GM19239 (cell line): ENCODE results near the gene ALDH1L2.

Experiments used
- DNase-seq: peaks from one replicate; pipeline ENCODE4 v3.0.0; 2011; ENCODE audit warnings: low spot score; ENCODE audit not compliant: insufficient read length
- FAIRE-seq: peaks from 2 replicates; lab custom pipeline; 2011; peaks lifted over from hg19 to GRCh38; lab: Jason Lieb, UNC

ALDH1L2 gene

DNA sequence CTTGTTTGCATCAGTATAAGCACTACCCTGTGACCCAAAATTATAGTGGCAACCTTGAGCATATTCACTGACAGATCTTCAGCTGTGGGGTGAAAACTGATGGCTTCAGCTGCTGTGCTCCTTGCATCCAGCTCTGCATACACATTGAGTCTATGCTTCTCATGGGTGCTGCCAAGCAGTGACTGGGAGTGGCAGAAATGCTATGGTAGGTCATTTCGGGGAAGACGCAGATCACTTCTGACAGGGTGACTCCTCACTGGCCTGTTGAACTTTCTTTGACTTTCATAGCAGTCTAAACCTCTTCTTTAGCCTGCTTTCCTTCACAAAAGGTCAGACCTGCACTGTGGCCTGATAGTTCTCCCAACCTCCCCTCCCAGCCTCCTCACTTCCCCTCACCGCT is 5.6 kb upstream of the ALDH1L2 start:
- DNase-seq: no peak
- FAIRE-seq: no peak

DNA sequence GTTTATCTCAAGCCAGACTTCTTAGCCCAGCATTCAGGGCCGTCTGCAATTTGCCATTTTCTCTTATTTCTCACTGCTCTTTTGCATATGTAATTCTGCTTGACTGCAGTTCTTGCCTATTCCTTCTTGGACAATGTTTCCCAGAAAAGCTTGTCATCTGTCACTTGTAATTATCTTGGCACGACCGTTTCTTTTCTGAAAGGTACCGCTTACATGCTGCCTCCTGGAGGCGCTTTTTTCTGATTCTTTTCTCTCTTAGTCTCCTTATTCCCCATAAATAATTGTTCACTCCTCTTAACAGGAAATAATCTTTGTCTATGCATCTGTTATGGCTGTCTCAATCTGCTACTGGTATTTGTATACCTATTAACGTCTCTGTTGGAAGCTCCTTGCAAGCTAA is 1.2 kb upstream of the ALDH1L2 start:
- DNase-seq (no peak), FAIRE-seq (no peak)

DNA sequence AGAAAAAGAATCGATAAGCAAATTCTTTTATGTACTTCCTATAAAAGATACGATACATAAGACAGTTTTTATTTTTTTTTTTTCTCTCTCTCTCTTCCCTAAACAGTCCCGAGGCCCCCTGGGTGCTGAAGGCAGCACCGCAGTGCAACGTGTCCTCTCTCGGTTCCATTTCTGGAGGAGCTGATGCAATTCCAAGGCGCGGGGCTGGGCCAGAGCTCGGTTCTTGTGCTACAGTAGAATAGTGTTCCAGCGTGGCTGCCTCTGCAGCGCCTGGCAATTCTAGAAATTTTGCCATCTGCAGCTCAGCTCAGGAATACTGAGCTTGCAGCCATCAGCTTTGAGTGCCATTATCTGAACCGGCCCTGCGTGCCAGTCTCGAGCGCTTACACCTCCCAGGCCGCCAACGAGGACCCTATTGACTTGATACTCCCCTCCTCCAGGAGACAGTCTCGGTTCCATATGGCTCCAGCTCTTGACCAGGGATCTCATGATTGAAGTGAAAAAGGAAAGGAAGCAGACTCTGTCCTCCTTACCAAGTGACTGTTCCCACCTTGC is 630 bp downstream of the ALDH1L2 start:
- DNase-seq: no peak
- FAIRE-seq: peak; percentile 23

DNA sequence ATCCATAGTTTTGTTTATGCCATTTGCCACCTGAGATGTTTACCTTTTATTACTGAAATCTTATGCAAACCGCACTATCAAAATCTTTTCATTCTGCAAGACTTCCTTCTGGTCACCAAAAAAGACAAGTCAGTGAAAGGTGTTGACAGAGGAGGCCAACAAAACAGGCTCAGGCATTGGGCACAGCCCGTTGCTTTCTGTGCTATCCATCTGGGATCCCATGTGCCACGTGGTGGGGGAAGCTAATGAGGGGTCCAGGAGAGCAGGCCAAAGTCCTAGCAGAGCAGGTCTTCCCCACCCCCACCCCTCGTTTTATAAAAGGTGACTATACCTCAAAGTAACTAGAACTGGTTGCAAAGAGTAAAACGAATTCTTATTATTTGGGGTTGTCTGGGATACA is 1.2 kb downstream of the ALDH1L2 start:
- DNase-seq: no peak
- no peak for FAIRE-seq

DNA sequence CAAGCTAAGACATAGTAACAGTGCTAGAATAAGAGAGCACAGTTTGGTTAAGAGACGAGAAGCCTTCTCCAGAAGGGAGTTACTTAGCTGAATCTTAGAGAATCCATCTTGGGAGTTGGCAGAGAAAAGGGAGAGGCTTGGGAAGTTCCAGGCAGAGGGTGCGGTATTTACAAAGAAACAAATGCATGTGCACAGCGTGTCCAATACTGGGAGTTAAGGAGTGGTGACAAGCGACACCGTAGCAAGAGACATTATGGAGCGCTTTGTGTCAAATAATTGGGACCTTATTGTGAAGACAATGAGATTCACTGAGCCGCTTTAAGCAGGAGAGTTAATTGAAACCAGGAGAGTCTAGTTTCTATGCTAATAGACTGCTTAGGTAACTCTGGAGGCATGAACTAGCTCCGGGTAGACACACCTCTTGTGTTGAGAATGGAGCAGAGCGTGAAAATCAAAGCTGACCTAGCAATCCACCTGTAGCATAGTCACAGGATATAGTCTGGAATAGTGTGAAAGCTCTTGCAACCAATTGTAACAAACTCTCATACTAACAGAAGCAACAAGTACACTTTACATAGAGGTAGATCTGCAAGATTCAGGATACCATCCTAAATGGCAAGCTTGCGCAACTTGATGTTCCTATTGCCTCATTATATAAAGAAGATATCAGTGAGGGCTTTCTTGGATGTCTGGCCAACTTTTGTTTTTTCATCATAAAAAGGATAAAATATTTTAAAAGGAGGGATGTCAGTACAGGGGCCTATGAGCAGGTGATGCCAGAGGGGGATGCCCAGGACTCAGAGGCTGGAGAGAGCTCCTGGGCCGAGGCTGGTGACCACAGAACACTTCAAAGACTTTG is 5.3 kb downstream of the ALDH1L2 start:
- DNase-seq (no peak), FAIRE-seq (no peak)

DNA sequence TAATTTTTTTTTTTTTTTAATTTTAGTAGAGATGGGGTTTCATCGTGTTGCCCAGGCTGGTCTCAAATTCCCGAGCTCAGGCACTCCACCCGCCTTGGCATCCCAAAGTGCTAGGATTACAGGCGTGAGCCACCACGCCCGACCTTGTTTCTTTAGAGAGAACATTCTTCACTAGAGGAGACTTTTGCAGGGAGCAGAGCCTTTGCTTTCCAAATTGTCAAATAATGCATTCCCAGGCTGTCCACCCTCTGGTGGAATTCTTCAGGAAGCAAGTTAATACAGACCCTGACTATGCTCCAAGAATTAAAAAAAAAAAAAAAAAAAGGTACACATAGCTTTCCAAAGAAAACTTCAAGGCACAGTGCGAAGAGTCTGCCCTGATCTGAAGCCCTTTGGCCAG is 6.8 kb downstream of the ALDH1L2 start:
- DNase-seq (no peak), FAIRE-seq (no peak)

DNA sequence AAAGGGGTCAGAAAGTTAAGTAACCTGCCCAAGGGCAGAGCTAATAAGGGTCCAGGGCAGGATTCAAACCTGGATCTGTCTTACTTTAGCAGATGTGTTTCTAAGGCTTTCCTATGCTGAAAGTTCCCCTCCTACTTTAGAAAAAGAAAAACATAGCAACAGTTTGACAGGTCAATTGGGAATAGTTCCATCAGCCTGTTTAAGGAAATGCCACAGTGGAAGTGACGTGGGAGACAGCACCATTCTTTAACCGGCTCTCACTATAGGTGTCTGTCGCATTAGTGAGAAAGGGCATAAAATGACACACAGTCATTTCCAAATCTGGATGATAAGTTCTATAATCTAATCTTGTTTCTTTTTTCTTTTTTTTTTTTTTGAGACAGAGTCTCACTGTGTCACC is 7.3 kb downstream of the ALDH1L2 start:
- no peak for FAIRE-seq

DNA sequence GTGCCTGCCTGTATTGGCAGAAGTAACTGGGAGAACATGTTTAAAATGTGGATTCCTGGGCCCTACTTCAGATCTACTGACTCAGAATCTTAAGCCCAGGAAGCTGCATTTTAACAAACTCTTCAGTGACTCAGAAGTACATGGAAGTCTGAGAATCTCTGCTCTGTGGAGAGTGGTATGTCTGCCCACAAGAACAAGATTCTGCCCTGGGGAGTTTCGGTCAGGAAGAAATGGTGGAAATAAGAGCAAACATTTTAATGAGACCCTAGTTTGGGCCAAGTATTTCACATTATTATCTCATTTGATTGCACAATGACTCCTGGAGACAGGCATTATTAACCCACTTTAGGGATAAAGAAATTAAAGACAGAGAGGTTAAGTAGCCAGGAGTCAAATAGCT is 8.2 kb downstream of the ALDH1L2 start:
- no peak for FAIRE-seq
- DNase-seq: no peak

More for the DNA sequence above, 7.3 kb downstream of the ALDH1L2 start:
- DNase-seq: no peak

DNA sequence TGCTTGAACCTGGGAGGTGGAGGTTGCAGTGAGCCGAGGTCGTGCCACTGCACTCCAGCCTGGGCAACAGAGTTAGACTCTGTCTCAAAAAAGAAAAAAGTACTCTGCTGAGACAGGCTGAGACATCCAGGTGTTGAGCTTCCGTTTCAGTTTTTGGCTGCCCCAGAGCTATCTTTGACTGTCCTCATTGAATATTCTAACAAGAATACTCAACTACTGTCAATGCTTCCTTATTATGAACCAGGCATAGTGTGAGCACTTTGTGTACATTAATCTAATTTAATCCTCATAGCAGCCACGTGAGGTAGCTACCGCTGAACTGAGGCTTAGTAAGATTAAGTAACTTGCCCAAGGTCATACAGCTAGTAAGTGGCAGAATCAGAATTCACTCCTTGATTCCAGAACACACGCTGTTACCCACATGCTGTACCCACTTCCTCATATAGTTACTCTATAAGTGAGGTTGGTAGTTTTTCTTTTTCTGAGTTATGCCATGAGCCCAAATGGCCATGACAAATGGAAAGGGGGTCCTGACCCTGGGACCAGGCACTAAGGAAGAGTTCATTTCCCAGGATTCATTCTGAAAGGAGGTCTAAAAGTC is 11.3 kb downstream of the ALDH1L2 start:
- DNase-seq (no peak), FAIRE-seq (peak; percentile 18)

DNA sequence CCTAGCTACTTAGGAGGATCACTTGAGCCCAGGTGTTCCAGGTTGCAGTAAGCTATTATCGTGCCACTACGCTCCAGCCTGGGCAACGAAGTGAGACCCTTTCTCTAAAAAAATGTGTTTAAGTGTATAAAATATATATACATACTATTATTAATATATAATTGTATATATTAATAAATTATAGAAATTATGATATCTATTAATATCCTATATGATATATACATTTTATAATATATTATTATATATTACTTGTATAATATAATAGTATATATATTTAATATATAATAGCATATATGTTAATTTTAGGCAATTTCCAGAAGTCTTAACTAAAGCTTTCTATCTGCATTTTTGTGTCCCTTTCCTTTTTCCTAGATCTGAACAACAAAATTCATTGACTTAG is 12.3 kb downstream of the ALDH1L2 start:
- DNase-seq (no peak), FAIRE-seq (no peak)

DNA sequence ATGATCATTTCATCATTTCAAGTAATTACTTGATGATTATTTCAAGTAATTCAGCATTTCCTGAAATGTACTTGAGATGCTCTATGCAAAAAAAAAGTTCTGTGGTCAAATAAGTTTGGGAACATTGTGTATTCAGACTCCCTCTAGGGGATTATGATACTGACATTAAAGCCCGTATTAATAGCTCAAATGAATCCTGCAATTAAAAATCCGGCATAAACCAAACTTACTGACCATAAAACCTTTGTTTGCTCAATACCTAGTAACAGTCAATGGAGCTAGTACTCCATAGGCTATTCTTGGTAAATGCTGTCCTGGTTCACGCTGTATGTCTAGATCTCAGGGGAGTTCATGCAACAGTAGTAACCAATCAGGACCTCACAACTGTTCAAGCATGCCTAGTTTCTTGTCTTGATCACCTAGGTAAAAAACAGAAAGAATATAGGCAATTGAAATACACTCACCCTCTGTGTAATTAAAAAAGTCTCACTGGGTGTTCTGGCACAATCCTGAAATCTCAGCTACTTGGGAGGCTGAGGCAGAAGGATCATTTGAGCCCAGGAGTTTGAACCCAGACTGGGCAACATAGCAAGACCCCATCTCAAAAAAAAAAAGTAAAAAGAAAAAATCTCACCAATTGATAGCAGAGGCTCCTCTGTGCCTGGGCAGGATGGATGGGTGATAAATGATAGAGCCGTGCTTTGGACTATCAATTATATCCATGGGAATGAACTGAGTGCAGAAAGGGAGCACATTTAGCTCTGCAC is 14.1 kb downstream of the ALDH1L2 start:
- FAIRE-seq (no peak), DNase-seq (no peak)

DNA sequence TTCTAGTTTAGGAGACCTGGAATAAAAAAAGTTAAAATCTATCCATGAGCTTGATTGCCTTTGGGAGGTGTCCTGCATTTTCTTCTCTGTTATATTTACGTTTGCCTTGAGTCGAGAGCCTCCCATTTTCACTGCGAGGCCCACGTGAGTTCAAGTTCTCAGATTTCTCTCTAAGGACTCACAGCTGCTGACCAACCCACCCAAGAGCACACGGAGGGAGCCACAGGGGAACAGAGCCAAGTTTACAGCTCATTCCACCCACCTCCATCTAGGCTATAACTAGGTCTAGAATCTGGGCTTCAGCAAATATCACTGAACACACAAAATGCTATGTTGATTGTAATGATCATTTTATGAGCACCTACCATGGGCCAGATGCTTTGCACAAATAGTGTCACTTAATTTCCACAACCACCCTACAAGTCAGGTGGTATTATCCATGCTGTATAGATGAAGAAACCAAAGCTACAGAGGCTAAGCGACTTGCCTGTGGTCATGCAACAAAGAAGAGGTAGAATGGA is 16.7 kb downstream of the ALDH1L2 start:
- no peak for DNase-seq
- no peak for FAIRE-seq

DNA sequence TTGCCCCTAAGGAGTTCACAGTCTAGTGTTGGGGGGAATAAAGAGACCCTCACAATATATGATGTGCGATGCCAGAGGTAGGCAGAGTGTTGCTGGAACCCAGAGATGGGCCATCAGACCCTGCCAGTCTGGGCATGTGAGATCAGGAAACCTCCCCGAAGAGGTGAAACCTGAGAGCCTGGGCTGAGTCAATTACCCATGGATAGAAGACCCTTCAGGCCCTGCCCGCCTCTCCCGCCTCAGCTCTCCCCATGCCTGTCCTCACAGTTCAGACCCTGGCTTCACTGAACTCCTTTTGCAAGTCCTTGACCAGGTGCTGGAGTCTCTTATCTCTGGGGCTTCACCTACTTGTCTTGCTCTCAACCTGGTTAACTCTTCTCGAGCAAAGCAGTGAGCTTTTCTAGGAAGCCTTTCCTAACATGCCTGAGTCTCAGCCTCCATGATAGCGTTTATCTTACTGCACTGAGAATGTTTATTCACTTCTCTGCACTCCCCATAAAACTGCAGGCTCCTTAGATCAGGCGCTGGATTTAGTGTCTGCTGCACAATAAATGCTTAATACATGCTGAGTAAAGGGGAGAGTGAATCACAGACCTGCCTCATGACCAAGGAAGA is 19.6 kb downstream of the ALDH1L2 start:
- no peak for FAIRE-seq
- no peak for DNase-seq

DNA sequence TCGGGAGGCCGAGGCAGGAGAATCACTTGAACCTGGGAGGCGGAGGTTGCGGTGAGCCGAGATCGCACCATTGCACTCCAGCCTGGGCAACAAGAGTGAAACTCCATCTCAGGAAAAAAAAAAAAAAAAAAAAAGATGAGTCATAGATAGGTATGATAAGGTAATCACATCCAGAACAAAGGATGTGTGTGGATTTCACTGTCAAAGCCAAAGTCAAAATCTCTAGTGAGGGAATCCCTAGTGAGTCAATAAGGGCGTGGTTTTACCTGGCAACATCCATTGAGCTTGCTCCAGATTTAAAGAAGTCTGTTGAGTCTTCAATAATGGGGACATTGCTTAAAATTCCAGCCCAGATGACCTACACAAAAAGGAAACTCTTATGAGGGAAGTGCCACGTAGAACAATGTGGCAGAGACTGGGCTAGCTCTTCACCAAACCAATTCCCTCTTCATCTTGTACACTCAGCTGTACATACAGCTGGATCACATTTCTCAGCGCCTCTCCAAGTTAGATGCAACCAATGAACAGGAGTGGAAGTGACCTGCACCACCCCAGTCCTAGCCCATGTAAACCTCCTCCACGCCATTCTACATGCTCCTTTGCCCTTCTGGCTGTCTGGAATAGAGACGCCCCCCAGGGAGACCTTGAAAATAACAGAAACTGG is 23.4 kb downstream of the ALDH1L2 start:
- FAIRE-seq (peak; percentile 33), DNase-seq (no peak)

DNA sequence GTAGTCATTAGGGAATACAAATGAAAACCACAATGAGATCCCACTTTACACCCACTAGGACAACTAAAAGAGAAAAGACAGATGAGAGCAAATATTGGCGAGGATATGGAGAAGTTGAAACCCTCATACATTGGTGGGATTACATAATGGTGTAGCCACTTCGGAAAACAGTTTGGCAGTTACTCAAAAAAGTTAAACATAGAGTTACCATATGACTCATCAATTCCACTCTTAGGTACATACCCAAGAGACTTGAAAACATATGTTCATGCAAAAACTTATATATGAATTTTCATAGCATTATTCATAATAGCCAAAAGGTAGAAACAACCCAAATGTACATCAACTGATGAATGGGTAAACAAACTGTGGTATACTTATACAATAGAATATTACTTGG is 27.1 kb downstream of the ALDH1L2 start:
- no peak for FAIRE-seq
- no peak for DNase-seq

DNA sequence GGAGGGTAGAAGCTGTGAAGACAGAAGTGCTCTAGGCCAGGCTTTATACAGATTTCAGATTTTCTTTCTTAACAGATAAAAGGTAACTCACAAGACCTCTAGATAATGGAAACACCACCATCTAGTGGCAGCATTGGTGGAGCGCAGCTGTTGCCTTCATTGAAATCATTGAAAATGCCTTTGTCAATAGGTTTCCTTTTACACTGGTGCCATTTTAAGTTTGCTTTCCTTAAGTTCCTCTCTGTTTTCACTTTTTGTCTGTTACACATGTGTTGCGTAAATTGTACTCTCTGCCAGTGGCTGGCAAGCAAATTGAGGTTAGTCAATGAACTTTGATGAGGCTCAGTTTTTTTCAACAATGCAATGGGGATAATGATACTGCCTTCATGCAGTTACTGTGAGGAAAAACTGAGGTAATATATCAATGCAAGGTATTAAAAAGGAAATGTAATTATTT is 31.1 kb downstream of the ALDH1L2 start:
- FAIRE-seq (peak; percentile 97), DNase-seq (peak; percentile 23)

DNA sequence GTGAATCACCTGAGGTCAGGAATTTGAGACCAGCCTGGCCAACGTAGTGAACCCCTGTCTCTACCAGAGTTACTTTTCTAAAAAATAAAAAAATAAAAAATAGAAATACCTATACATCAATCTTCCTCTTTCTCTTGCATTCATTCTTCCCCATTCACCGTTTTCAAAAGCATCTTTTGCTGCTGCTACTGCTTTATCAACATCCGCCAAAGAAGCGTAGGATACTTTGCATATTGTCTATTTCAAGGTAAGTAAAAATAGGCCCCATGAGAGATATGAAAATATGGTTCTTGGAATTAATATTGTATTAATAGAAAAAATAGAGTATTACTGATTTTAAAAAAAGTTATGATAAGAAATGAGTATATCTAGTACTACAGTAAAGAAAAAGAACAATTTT is 32.3 kb downstream of the ALDH1L2 start:
- FAIRE-seq (peak; percentile 14), DNase-seq (no peak)

DNA sequence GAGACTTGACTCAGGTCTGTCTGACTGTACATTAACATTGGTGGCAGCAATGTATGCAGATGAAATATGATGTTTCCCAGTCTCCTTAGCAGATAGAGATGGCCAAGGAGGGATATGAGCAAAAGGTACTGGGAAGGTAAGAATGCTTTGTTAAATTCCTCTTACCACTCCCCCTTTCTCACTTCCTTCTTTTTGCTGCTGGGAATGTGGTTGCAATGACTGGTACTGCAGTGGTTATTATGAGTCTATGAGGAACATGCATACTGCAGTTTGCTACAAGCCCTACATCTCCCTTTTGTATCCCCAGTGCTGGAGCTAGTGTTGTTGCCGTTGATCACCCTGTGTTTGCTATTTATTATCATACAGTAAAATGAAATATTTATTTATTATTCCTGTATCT is 35.9 kb downstream of the ALDH1L2 start:
- FAIRE-seq (no peak), DNase-seq (no peak)

DNA sequence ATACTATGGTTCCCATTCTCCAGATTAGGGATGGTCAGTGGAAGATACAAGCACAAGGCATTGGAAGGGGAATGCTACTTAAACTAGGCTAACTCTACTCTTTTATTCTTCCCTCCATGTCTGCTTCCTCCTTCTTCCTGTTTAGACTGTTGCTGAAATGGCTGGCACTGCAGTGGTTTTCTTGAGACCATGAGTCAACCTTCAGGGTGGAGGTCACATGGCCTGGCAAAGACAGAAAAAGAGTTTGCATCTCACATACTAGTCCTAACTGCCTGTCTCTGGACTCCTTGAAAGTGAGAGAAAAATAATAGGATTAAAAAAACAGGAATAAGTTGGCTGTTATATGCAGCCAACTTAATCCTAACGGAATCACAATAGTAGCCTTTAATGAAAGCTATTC is 37.0 kb downstream of the ALDH1L2 start:
- DNase-seq: no peak
- FAIRE-seq: no peak

DNA sequence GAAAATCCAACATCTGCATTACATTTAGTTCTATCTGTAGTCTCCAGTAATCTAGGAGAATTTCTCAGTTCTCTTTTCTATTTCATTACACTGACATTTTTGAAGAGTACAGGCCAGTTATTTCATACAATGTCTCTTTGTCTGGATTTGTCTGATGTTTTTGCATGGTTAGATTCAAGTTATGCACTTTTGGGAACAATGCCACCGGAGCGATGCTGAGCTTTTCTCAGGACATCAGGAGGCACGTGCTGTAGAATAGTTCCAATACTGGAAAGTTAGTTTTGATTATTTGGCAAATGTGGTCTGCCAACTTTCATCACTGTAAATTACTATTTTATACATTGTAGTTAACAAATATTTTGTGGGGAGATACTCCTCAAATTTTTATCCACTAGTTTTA is 43.1 kb downstream of the ALDH1L2 start:
- FAIRE-seq: no peak
- DNase-seq: no peak
